ENCODE results near the gene CFAP73. TPM values are rescaled to one million over a fixed set of nuclear protein-coding genes. Genes with fewer than 3 reads are reported as not detected.

The CFAP73 gene
- total RNA-seq, result not detected in 2 replicates

DNA sequence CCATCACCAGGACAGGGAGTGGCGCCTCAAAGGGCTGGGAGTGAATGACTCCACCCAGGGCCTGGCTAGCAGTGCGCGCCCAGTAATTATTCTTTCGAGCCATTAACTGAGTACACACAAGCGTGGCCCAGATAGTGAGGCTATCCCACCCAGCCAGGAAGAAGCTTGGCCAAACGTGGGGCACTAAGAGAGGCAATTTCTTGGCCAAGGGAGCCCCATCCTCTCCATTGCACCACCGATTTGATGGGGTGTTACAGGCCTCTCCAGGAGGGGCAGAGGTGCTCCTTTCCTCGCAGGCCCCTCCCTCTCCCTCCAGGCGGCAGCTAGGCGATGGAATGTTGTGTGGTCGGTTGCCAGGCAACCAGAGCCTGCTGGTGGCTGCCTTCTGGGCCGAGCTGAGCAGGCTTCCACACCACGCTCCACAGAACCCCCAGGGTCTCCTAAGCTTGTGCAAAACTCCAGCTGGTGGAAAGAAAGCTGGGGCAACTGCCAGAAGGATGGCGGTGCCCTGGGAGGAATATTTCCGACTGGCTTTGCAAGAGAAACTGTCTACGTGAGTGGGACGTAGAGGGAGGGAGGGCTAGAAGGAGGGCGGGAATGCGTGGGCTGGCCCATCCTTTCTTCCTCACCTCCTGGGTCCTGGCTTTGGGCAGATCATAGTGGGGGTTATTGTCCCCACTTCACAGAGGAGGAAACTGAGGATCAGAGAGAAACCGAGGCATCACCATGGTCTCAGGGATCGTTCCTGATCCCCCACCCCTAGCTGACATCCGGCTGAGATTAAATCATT lies at the start of gene CFAP73:
CFAP73 (plus strand) TSS at position 364 of the 790 bp plus-strand sequence; CDS start at position 498, 134 bp downstream.
- no peaks in the 10 kb centered on the region for H3K36me3 ChIP-seq (ENCODE audit: control insufficient read depth, insufficient read depth, low read length)
- H3K4me3 ChIP-seq (ENCODE audit: low read depth, low read length), result no peak within 1 kb of the TSS
- DNase-seq (ENCODE audit: low read depth), result peak; percentile 88
- peaks cover 24% of the 10 kb centered on the region for H3K27me3 ChIP-seq (ENCODE audit: control insufficient read depth, insufficient read depth, low read length)
- TF ChIP-seq, protein P1, sequence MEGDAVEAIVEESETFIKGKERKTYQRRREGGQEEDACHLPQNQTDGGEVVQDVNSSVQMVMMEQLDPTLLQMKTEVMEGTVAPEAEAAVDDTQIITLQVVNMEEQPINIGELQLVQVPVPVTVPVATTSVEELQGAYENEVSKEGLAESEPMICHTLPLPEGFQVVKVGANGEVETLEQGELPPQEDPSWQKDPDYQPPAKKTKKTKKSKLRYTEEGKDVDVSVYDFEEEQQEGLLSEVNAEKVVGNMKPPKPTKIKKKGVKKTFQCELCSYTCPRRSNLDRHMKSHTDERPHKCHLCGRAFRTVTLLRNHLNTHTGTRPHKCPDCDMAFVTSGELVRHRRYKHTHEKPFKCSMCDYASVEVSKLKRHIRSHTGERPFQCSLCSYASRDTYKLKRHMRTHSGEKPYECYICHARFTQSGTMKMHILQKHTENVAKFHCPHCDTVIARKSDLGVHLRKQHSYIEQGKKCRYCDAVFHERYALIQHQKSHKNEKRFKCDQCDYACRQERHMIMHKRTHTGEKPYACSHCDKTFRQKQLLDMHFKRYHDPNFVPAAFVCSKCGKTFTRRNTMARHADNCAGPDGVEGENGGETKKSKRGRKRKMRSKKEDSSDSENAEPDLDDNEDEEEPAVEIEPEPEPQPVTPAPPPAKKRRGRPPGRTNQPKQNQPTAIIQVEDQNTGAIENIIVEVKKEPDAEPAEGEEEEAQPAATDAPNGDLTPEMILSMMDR (IDR thresholded peaks at IDR 0.05; ENCODE audit: insufficient read depth, low read length, poor library complexity, severe bottlenecking), result no peak

DNA sequence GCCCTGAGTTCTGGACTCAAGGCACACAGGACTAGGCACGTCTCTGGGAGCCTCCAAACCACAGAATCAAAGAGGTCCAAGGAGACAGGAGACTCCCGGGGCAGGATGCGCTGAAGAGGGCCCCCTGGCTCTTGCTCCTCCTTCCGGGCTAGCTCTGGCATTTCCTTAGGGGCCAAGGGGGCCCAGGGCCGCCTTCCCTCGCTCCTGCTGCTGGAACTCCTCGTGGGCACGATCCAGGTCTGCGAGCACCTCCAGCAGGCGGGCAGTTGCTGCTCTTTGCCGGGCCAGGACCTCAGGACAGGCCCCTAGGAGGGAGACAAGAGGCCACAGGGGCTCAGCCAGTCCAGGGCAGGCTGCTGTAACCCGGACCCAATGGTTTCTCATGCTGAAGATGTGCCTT lies 49.8 kb upstream of the CFAP73 start:
- Histone ChIP-seq H3K36me3 (ENCODE audit: control insufficient read depth, insufficient read depth, low read length) (no peaks in the 10 kb centered on the region), H3K27me3 (ENCODE audit: control insufficient read depth, insufficient read depth, low read length) (peaks cover 6% of the 10 kb centered on the region), H3K4me3 (ENCODE audit: low read depth, low read length) (no peak overlapping the region)
- TF ChIP-seq, protein P1 (IDR thresholded peaks at IDR 0.05; ENCODE audit: insufficient read depth, low read length, poor library complexity, severe bottlenecking), result no peak
- no peak for DNase-seq (ENCODE audit: low read depth)

DNA sequence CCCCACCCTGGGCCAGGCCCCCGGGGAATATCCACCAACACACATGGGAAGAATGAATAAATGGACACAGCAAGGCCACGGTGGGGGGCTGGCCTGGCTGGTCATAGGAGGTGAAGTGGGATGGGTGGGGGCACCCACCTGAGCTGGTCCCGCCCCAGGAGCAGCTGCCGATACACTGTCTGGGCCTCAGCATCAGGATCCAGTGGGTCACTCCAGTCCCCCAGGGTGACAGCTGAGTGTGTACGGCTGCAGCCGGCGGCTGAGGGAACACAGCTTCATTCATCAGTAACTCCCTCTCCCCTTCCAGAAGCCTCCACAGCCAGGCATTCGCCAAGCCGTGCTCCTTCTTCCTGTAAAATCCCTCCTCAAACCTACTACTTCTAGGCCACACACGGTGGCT lies 47.8 kb upstream of the CFAP73 start:
- Histone ChIP-seq H3K4me3 (ENCODE audit: low read depth, low read length) (no peak overlapping the region), H3K36me3 (ENCODE audit: control insufficient read depth, insufficient read depth, low read length) (no peaks in the 10 kb centered on the region)
- TF ChIP-seq, protein P1 (IDR thresholded peaks at IDR 0.05; ENCODE audit: insufficient read depth, low read length, poor library complexity, severe bottlenecking), result no peak

DNA sequence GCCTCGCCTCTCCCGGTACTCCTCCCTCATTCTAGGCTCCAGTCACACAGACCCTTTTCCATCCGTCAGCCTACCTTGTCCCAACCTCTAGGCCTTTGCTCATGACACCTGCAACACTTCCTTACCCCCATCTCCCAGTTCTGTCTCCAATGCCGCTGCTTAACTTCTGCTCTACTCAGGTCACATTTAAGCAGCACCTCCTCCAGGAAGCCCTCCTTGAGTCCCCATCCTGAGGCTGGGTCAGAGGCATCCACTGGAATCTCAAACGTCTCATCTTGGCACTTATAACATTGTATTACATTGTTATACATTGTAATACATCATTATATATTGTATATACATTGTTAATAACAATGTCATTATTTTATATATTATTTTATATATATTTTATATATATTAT lies 46.7 kb upstream of the CFAP73 start:
- Histone ChIP-seq H3K36me3 (ENCODE audit: control insufficient read depth, insufficient read depth, low read length) (no peaks in the 10 kb centered on the region), H3K4me3 (ENCODE audit: low read depth, low read length) (no peak overlapping the region), H3K27me3 (ENCODE audit: control insufficient read depth, insufficient read depth, low read length) (peaks cover 6% of the 10 kb centered on the region)
- no peak for DNase-seq (ENCODE audit: low read depth)
- TF ChIP-seq, protein P1 (IDR thresholded peaks at IDR 0.05; ENCODE audit: insufficient read depth, low read length, poor library complexity, severe bottlenecking), result no peak

More for the DNA sequence above, 47.8 kb upstream of the CFAP73 start:
- no peak for DNase-seq (ENCODE audit: low read depth)
- peaks cover 6% of the 10 kb centered on the region for H3K27me3 ChIP-seq (ENCODE audit: control insufficient read depth, insufficient read depth, low read length)

DNA sequence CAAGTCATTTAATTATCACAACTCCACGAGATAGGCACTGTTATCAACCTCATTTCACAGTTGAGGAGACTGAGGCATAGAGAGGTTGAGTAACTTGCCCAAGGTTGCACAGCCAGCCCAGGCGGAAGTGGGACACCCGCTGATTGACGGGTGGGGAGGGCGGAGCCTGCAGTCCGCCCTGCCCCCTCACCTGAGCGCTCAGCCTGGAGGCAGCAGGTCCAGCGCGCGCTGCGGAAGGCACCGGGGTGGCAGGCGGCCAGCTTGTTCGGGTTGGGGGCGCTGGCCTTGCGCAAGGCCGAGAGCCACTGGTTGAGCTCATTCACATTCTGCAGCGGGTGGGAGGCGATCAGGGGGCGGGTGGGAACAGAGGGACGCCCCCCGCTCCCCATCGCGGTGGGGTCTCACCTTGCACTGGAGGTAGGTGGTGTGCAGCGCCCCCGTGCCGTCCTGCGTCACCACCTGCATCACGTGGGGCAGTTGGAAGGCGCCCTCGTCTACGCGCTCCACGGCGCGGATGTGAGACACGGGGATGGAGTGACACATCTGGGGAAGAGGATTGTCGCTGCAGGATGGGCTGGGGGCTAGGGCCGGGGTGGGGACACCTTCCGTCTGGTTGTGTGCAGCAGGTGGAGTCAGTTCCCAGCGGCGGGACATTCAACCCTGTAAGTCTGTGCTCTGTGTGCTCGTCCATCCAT lies 45.6 kb upstream of the CFAP73 start:
- H3K27me3 ChIP-seq (ENCODE audit: control insufficient read depth, insufficient read depth, low read length), result peaks cover 6% of the 10 kb centered on the region
- H3K4me3 ChIP-seq (ENCODE audit: low read depth, low read length), result no peak overlapping the region
- TF ChIP-seq, protein P1 (IDR thresholded peaks at IDR 0.05; ENCODE audit: insufficient read depth, low read length, poor library complexity, severe bottlenecking), result no peak
- H3K36me3 ChIP-seq (ENCODE audit: control insufficient read depth, insufficient read depth, low read length), result no peaks in the 10 kb centered on the region
- DNase-seq (ENCODE audit: low read depth), result no peak
